DMS 273 treated with DMSO at 0.1 percent for 48 hours (cell line): Measurements from ENCODE around the gene SH2D6.
"Not testable (repeated sequence)": the region's sequence is repeated elsewhere in the genome, so short reads cannot be mapped to it uniquely, and the experiment has no call there.

Experiments used
- DNase-seq: peaks from one replicate; lab custom pipeline; 2025; lab: John Stamatoyannopoulos, UW

Gene SH2D6

DNA sequence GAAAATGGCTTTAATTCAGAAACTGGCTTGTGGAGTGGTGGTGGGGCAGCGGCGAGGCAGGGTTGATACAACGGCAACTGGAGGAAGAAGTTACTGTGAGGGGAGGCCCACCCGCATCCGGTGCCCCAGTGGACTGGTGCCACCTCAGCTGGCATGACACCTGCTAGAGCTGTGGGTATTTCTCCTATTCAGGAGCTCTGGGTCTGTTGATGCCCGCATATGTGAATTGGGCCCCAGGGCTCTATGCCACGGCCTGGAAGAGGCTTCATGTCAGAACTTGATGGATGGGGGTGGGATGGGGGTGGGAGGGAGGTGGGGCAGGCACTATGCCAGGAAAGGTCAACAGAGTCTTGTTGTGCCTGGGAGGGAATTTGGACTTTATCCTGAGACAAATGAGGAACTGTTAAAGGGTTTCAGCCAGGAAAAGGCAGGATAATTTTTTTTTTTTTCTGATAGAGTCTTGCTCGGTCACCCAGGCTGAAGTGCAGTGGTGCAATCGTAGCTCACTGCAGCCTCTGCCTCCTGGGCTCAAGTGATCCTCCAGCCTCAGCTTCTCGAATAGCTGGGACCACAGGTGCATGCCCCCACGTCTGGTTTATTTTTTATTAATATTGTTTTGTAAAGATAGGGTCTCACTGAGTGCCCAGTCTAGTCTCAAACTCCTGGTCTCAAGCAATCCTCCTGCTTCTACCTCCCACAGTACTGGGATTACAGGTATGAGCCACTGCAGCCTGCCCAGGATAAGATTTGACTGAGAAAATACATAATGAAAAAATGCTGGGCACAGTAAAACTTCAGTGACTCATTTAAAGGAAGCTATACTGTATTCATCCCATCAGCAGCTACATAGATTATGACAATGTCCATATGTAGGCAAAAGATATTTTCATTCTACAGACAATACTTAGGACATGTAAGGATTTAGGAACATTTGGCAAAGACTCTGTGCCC lies 52.6 kb downstream of the SH2D6 start:
- no peak for DNase-seq

- no peak for DNase-seq
Measured at GRCh38 chr2:85472261-85472660, 53.7 kb downstream of the SH2D6 start.

GRCh38 chr2:85475799-85476490 lies 57.4 kb downstream of the SH2D6 start:
- no peak for DNase-seq

DNA sequence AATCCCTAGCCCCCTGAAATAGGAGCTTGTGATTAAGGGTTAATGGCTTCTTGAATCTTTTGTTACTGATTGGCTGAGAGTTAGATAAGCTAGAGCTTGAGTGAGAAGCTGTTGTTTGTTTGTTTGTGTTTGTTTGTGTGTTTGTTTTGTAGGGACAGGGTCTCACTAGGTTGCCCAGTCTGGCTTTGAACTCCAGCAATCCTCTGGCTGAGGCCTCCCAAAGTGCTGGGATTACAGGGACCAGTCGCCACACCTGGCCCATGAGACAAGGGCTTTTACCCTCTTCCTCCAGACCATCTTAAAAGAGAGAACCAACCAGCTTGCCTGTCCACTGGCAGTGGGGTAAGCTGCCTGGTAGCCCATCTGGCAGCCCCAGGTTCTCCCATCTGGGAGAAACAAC lies 58.1 kb downstream of the SH2D6 start:
- no peak for DNase-seq

GRCh38 chr2:85477884-85478283 lies 59.4 kb downstream of the SH2D6 start:
- DNase-seq: no peak

DNA sequence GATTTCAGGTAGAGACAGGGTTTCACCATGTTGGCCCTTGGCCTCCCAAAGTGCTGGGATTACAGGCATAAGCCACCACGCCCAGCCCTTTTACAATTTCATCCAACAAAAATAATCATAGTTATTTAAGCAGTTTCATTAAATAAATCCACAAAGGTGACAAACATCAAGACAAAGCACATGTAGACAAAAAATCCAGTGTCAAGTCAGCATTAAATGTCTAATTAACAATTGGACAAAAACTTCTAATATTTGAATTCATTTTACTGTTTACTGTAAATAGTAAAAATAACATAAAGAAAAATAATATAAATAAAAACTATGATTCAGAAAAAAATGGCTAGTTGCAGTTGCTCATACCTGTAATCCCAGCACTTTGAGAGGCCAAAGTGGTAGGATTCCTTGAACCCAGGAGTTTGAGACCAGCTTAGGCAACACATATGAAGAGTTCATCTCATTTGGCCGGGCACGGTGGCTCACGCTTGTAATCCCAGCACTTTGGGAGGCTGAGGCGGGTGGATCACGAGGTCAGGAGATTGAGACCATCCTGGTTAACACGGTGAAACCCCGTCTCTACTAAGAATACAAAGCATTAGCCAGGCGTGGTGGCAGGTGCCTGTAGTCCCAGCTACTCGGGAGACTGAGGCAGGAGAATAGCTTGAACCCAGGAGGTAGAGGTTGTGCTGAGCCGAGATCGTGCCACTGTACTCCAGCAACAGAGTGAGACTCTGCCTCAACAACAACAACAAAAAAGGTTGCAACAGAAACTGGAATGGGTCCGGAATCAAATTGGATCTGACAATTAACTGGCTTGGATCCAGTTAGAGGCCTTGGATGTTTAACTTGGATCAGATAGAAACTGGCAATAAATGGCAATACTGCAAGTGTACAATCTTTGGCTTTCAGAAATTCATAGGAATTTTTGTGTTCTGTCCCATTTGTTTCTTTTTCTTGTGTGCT lies 63.6 kb downstream of the SH2D6 start:
- no peak for DNase-seq

GRCh38 chr2:85484615-85485014 lies 66.1 kb downstream of the SH2D6 start:
- DNase-seq: not testable (repeated sequence)

GRCh38 chr2:85485815-85486214 lies 67.3 kb downstream of the SH2D6 start:
- DNase-seq: no peak
